ENCODE data around the gene KMT2B. TPM values are rescaled to one million over a fixed set of nuclear protein-coding genes. Genes with fewer than 3 reads are reported as not detected.

KMT2B gene
- total and polyA plus RNA-seq, 2 of the 8 experiments (the other 6 are each of a cell fraction or from before 2014, with no cell fraction given): 26.7 to 38.6 TPM

DNA sequence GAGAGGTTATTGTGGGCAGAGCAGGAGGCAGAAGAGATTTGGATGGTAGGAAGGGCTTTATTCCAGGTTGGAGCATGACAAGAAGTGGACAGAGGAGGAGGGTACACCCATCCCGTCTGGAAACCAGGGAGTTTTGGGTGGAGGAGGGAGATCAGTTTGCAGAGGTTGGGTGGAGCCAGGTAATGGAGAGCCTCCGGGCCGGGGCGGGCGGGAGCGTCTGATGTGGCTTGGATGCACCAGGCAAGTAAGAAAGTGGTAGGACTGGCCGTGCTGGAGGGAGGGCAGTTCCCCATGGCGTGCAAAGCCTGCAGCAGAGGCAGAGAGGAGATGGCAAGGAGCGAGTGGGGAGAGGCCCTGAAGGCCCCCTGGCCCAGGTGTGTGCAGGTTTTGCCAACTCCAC is 13.6 kb downstream of the KMT2B start:
- Histone ChIP-seq H2AK5ac (ENCODE audit: low read depth, low read length) (no peak overlapping the region), H2BK120ac (replicated peaks; ENCODE audit: low read depth, low read length) (no peak overlapping the region), H3K23ac (ENCODE audit: insufficient read length) (no peak overlapping the region), H4K8ac (ENCODE audit: extremely low read depth, insufficient read depth, low read length) (no peak overlapping the region), H3K9me3 (ENCODE audit: insufficient read depth in 2 of 2, low read depth in 1 of 2, low read length in 1 of 2) (no peaks in the 10 kb centered on the region), H3K14ac (ENCODE audit: insufficient read length) (no peak overlapping the region), H3K79me1 (ENCODE audit: low read depth, low read length) (no peaks in the 10 kb centered on the region), H2BK20ac (ENCODE audit: low read length) (no peak overlapping the region), H3K4me2 (ENCODE audit: insufficient read depth in 1 of 2, low read depth in 2 of 2, low read length in 2 of 2) (no peak overlapping the region), H2BK15ac (ENCODE audit: low read length) (no peak overlapping the region), H3K36me3 (ENCODE audit: control insufficient read depth in 2 of 4, insufficient read depth in 4 of 4, low read length in 3 of 4) (peaks cover 23 to 65% (median 56%) of the 10 kb centered on the region in 4 experiments), H3K23me2 (ENCODE audit: low read depth, low read length) (no peaks in the 10 kb centered on the region), H4K20me1 (replicated peaks in 1 of 2; ENCODE audit: control insufficient read depth in 1 of 2, insufficient read depth in 2 of 2, low read length in 2 of 2) (peaks cover 12 to 24% of the 10 kb centered on the region in 2 experiments), H2BK5ac (ENCODE audit: low read depth, low read length) (0 out of 2 replicates have a peak overlapping the region, but pooled peaks have one; percentile 52), H3K18ac (ENCODE audit: extremely low read depth, low read length) (no peak overlapping the region), H3K56ac (replicated peaks; ENCODE audit: insufficient read length, low read depth, low read length) (no peak overlapping the region), H3K4me1 (replicated peaks in 1 of 4; ENCODE audit: control insufficient read depth in 3 of 4, insufficient read depth in 4 of 4, low read length in 3 of 4) (no peaks in the 10 kb centered on the region), H3K4ac (replicated peaks; ENCODE audit: insufficient read length, low read depth, low read length) (no peak overlapping the region), H2BK12ac (ENCODE audit: low read depth, low read length) (no peak overlapping the region), H3K9ac (replicated peaks in 1 of 4; ENCODE audit: extremely low read depth in 1 of 4, low read depth in 3 of 4, low read length in 3 of 4) (no peak overlapping the region), H3K27ac (ENCODE audit: low read depth, low read length) (no peak overlapping the region), H4K5ac (ENCODE audit: insufficient read length, low read depth, low read length) (no peak overlapping the region), H3K4me3 (ENCODE audit: extremely low read depth in 1 of 4, insufficient read depth in 2 of 4, low read depth in 3 of 4, low read length in 4 of 4) (no peak overlapping the region), H3K79me2 (ENCODE audit: control insufficient read depth in 1 of 2, insufficient read depth in 2 of 2, low read length in 2 of 2) (no peaks in the 10 kb centered on the region), H2AFZ (ENCODE audit: low read length) (no peak overlapping the region), H3K27me3 (replicated peaks in 1 of 4; ENCODE audit: control insufficient read depth in 3 of 4, extremely low read depth in 1 of 4, insufficient read depth in 3 of 4, low read length in 3 of 4) (no peaks in the 10 kb centered on the region), H4K91ac (replicated peaks; ENCODE audit: insufficient read length, low read length) (no peak overlapping the region)
- ChIA-PET CTCF (ENCODE audit: partially characterized antibody) (interaction anchor here (0.5 kb wide), 1 partner anchor 139 kb away, joined by 3 read pairs; no protein-coding TSS in a partner anchor), POLR2A (ENCODE audit: partially characterized antibody) (interaction anchor here (0.6 to 3.4 kb wide), 4 partner anchors 9 to 32 kb away, joined by 3 to 14 read pairs (median 4); no protein-coding TSS in a partner anchor)
- DNase-seq (ENCODE audit: low read depth in 1 of 2, low spot score in 2 of 2) (no peak), FAIRE-seq (no peak)
- WGBS, 2 experiments (ENCODE audit: extremely low coverage in 1 of 2, insufficient coverage in 1 of 2, insufficient read length in 1 of 2, insufficient replicate concordance in 2 of 2, low coverage in 1 of 2, low lambda C conversion rate in 2 of 2, missing lambda C conversion rate in 1 of 2): 95% methylated on average over 6 of the region's 9 CpGs; no CpG with 5 or more reads in 1 of the 2 experiments
- TF ChIP-seq, protein P1, sequence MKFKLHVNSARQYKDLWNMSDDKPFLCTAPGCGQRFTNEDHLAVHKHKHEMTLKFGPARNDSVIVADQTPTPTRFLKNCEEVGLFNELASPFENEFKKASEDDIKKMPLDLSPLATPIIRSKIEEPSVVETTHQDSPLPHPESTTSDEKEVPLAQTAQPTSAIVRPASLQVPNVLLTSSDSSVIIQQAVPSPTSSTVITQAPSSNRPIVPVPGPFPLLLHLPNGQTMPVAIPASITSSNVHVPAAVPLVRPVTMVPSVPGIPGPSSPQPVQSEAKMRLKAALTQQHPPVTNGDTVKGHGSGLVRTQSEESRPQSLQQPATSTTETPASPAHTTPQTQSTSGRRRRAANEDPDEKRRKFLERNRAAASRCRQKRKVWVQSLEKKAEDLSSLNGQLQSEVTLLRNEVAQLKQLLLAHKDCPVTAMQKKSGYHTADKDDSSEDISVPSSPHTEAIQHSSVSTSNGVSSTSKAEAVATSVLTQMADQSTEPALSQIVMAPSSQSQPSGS (IDR thresholded peaks at IDR 0.05; ENCODE audit: low read length): no peak
- TF ChIP-seq CTBP2 (IDR thresholded peaks at IDR 0.05; ENCODE audit: borderline replicate concordance, insufficient read depth, insufficient read length, low read length) (no peak), CHD1 (IDR thresholded peaks at IDR 0.05; ENCODE audit: low read depth, low read length) (no peak), SP1 (IDR thresholded peaks at IDR 0.05; ENCODE audit: low read depth, low read length) (no peak), FOSL1 (IDR thresholded peaks at IDR 0.05; ENCODE audit: insufficient read depth, low read depth, low read length) (no peak), POLR2AphosphoS5 (IDR thresholded peaks at IDR 0.05; ENCODE audit: low read depth, low read length) (no peak), SRF (IDR thresholded peaks at IDR 0.05; ENCODE audit: low read depth, low read length) (no peak), SAP30 (IDR thresholded peaks at IDR 0.05; ENCODE audit: insufficient read depth, insufficient replicate concordance, low read length) (no peak), JUND (IDR thresholded peaks at IDR 0.05; ENCODE audit: low read length) (no peak), TBP (IDR thresholded peaks at IDR 0.05; ENCODE audit: low read depth, low read length) (no peak), TCF12 (IDR thresholded peaks at IDR 0.05; ENCODE audit: low read depth, low read length) (no peak)
- TF ChIP-seq, protein P2, sequence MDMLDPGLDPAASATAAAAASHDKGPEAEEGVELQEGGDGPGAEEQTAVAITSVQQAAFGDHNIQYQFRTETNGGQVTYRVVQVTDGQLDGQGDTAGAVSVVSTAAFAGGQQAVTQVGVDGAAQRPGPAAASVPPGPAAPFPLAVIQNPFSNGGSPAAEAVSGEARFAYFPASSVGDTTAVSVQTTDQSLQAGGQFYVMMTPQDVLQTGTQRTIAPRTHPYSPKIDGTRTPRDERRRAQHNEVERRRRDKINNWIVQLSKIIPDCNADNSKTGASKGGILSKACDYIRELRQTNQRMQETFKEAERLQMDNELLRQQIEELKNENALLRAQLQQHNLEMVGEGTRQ (IDR thresholded peaks at IDR 0.05; ENCODE audit: low read length): no peak

Data from H1 (cell line).